ENCODE results near the gene CLIC6.
"Not testable (repeated sequence)": the region's sequence is repeated elsewhere in the genome, so short reads cannot be mapped to it uniquely, and the experiment has no call there.

The CLIC6 gene

GRCh38 chr21:34715985-34716596 lies 47.3 kb downstream of the CLIC6 start:
- Histone ChIP-seq H3K4me3 (ENCODE audit: low read length in 2 of 2) (no peak overlapping the region), H3K36me3 (ENCODE audit: control insufficient read depth in 2 of 2, insufficient read depth in 2 of 2, low read length in 2 of 2) (no peaks in the 10 kb centered on the region), H3K4me1 (ENCODE audit: control insufficient read depth in 2 of 2, insufficient read depth in 2 of 2, low read length in 2 of 2) (no peaks in the 10 kb centered on the region), H3K27ac (ENCODE audit: low read depth in 2 of 2, low read length in 2 of 2) (no peak overlapping the region), H3K9me3 (ENCODE audit: control insufficient read depth in 2 of 2, low read length in 2 of 2) (no peaks in the 10 kb centered on the region), H3K27me3 (ENCODE audit: control insufficient read depth in 2 of 2, insufficient read depth in 2 of 2, low read length in 2 of 2) (peaks cover 0 to 2% of the 10 kb centered on the region in 2 donors), H3K9ac (ENCODE audit: low read depth in 1 of 2, low read length in 2 of 2) (no peak overlapping the region)

GRCh38 chr21:34718529-34718928 lies 49.7 kb downstream of the CLIC6 start:
- H3K27me3 ChIP-seq (ENCODE audit: control insufficient read depth in 2 of 2, insufficient read depth in 2 of 2, low read length in 2 of 2); H3K36me3 ChIP-seq (ENCODE audit: control insufficient read depth in 2 of 2, insufficient read depth in 2 of 2, low read length in 2 of 2); H3K9ac ChIP-seq (ENCODE audit: low read depth in 1 of 2, low read length in 2 of 2); H3K4me1 ChIP-seq (ENCODE audit: control insufficient read depth in 2 of 2, insufficient read depth in 2 of 2, low read length in 2 of 2); H3K27ac ChIP-seq (ENCODE audit: low read depth in 2 of 2, low read length in 2 of 2); H3K4me3 ChIP-seq (ENCODE audit: low read length in 2 of 2); H3K9me3 ChIP-seq (ENCODE audit: control insufficient read depth in 2 of 2, low read length in 2 of 2): not testable (repeated sequence)

- no peaks in the 10 kb centered on the region for H3K9me3 ChIP-seq (ENCODE audit: control insufficient read depth in 2 of 2, low read length in 2 of 2)
- H3K36me3 ChIP-seq (ENCODE audit: control insufficient read depth in 2 of 2, insufficient read depth in 2 of 2, low read length in 2 of 2), result no peaks in the 10 kb centered on the region
- peaks cover 0 to 3% of the 10 kb centered on the region in 2 donors for H3K4me1 ChIP-seq (ENCODE audit: control insufficient read depth in 2 of 2, insufficient read depth in 2 of 2, low read length in 2 of 2)
- H3K9ac ChIP-seq (ENCODE audit: low read depth in 1 of 2, low read length in 2 of 2), result no peak overlapping the region
- H3K4me3 ChIP-seq (ENCODE audit: low read length in 2 of 2), result no peak overlapping the region
- no peak overlapping the region for H3K27ac ChIP-seq (ENCODE audit: low read depth in 2 of 2, low read length in 2 of 2)
- no peaks in the 10 kb centered on the region for H3K27me3 ChIP-seq (ENCODE audit: control insufficient read depth in 2 of 2, insufficient read depth in 2 of 2, low read length in 2 of 2)
These were observed 54.0 kb downstream of the CLIC6 start for GRCh38 chr21:34722684-34723300.

DNA sequence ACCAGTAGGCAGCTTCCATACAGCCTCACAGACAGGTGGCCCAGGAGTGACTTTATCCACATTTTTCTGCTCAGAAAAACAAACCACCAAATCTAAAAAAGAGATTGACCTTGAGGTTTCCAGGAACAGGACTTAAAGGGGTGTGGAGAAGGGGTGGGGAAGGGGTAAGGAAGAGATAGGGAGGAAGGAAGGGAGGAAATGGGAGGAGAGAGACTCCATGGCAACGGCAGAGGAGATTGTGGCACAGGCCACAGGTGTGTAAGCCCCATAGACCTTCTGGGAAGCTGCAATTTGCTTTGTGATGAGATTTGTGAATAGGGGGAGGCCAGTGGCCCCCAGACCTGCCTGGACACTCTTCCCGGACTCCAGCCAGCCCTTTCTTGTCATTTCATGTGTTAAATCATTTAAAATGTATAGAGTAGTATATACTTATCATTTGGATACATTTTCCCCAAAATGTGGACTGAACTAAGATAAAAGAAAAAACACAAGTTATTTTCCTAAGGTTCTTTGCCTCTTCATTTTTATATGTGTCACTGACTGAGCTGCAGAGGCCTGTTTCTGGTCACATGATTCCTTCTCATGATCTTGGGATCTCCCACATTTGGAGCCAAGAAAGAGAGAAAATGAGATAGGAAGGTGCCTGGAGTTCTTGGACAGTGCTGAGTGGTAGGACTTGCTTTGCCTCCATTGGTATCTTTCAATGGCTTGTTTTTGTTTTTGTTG lies 55.5 kb downstream of the CLIC6 start:
- no peaks in the 10 kb centered on the region for H3K9me3 ChIP-seq (ENCODE audit: control insufficient read depth in 2 of 2, low read length in 2 of 2)
- peaks cover 0 to 3% of the 10 kb centered on the region in 2 donors for H3K4me1 ChIP-seq (ENCODE audit: control insufficient read depth in 2 of 2, insufficient read depth in 2 of 2, low read length in 2 of 2)
- H3K27ac ChIP-seq (ENCODE audit: low read depth in 2 of 2, low read length in 2 of 2), result no peak overlapping the region
- H3K27me3 ChIP-seq (ENCODE audit: control insufficient read depth in 2 of 2, insufficient read depth in 2 of 2, low read length in 2 of 2), result no peaks in the 10 kb centered on the region
- no peak overlapping the region for H3K4me3 ChIP-seq (ENCODE audit: low read length in 2 of 2)
- H3K36me3 ChIP-seq (ENCODE audit: control insufficient read depth in 2 of 2, insufficient read depth in 2 of 2, low read length in 2 of 2), result no peaks in the 10 kb centered on the region
- no peak overlapping the region for H3K9ac ChIP-seq (ENCODE audit: low read depth in 1 of 2, low read length in 2 of 2)

GRCh38 chr21:34724857-34725195 lies 56.0 kb downstream of the CLIC6 start:
- H3K27ac ChIP-seq (ENCODE audit: low read depth in 2 of 2, low read length in 2 of 2), result no peak overlapping the region
- no peak overlapping the region for H3K9ac ChIP-seq (ENCODE audit: low read depth in 1 of 2, low read length in 2 of 2)
- H3K36me3 ChIP-seq (ENCODE audit: control insufficient read depth in 2 of 2, insufficient read depth in 2 of 2, low read length in 2 of 2), result no peaks in the 10 kb centered on the region
- H3K27me3 ChIP-seq (ENCODE audit: control insufficient read depth in 2 of 2, insufficient read depth in 2 of 2, low read length in 2 of 2), result no peaks in the 10 kb centered on the region
- H3K4me3 ChIP-seq (ENCODE audit: low read length in 2 of 2), result no peak overlapping the region
- peaks cover 0 to 3% of the 10 kb centered on the region in 2 donors for H3K4me1 ChIP-seq (ENCODE audit: control insufficient read depth in 2 of 2, insufficient read depth in 2 of 2, low read length in 2 of 2)
- no peaks in the 10 kb centered on the region for H3K9me3 ChIP-seq (ENCODE audit: control insufficient read depth in 2 of 2, low read length in 2 of 2)

DNA sequence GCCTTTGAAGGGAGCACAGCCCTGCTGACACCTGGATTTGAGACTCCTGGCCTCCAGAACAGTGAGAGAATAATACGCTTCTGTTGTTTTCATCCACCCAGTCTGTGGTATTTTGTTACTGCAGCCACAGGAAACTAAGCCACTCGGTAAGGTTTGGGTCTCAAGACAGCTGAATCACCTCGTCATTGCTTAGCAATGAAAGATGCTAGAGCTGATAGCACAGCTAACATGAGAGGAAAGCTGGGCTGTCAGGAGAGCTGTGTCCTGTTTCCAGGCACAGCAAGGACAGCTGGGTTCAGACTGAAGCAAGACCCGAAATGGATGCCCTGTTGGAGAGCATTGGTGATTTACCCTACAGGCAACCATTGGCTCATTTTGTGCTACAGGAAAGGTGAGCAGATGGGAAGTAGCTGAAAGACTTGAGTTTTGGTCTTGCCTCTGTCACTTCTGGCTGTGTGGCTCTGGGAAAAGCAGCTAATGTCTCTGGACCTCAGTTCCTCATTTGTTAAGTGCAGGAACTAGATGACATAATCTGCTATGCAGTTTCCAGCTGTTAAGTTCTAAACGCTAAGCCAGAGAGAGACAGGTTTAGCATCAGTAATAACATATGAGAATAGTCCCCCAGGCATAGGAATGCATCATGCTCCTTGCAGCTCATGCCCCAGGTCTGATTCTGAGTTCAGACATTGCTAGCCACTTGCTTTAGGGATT lies 58.0 kb downstream of the CLIC6 start:
- Histone ChIP-seq H3K27me3 (ENCODE audit: control insufficient read depth in 2 of 2, insufficient read depth in 2 of 2, low read length in 2 of 2) (no peaks in the 10 kb centered on the region), H3K36me3 (ENCODE audit: control insufficient read depth in 2 of 2, insufficient read depth in 2 of 2, low read length in 2 of 2) (no peaks in the 10 kb centered on the region), H3K9me3 (ENCODE audit: control insufficient read depth in 2 of 2, low read length in 2 of 2) (no peaks in the 10 kb centered on the region)

DNA sequence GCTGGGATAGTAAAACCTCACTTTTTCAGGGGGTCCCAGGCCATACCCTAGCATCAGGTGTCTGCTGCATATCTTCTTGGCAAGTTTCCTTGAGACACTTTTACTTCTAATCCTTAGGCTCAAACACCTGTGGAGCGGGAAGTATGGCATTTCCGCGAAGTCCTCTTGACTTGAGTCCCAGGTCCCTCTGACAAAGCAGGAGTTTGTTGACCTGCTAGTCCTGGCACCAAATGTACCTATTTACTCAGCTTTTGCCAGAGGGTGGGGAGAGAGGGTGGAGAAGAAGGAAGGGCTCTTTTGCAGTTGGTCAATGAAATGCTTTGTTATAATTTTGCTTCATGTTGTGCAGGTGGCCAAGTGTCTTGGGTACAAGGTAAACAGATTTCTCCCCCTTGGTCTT lies 59.7 kb downstream of the CLIC6 start:
- Histone ChIP-seq H3K36me3 (ENCODE audit: control insufficient read depth in 2 of 2, insufficient read depth in 2 of 2, low read length in 2 of 2) (no peaks in the 10 kb centered on the region), H3K4me3 (ENCODE audit: low read length in 2 of 2) (no peak overlapping the region), H3K27me3 (ENCODE audit: control insufficient read depth in 2 of 2, insufficient read depth in 2 of 2, low read length in 2 of 2) (no peaks in the 10 kb centered on the region), H3K27ac (ENCODE audit: low read depth in 2 of 2, low read length in 2 of 2) (peak overlapping the region in 1 of 2 donors; percentile 32), H3K9me3 (ENCODE audit: control insufficient read depth in 2 of 2, low read length in 2 of 2) (no peaks in the 10 kb centered on the region), H3K9ac (ENCODE audit: low read depth in 1 of 2, low read length in 2 of 2) (no peak overlapping the region), H3K4me1 (ENCODE audit: control insufficient read depth in 2 of 2, insufficient read depth in 2 of 2, low read length in 2 of 2) (no peaks in the 10 kb centered on the region)

More for the DNA sequence above, 58.0 kb downstream of the CLIC6 start:
- peaks cover 0 to 3% of the 10 kb centered on the region in 2 donors for H3K4me1 ChIP-seq (ENCODE audit: control insufficient read depth in 2 of 2, insufficient read depth in 2 of 2, low read length in 2 of 2)
- no peak overlapping the region for H3K4me3 ChIP-seq (ENCODE audit: low read length in 2 of 2)
- no peak overlapping the region for H3K27ac ChIP-seq (ENCODE audit: low read depth in 2 of 2, low read length in 2 of 2)
- H3K9ac ChIP-seq (ENCODE audit: low read depth in 1 of 2, low read length in 2 of 2), result no peak overlapping the region

DNA sequence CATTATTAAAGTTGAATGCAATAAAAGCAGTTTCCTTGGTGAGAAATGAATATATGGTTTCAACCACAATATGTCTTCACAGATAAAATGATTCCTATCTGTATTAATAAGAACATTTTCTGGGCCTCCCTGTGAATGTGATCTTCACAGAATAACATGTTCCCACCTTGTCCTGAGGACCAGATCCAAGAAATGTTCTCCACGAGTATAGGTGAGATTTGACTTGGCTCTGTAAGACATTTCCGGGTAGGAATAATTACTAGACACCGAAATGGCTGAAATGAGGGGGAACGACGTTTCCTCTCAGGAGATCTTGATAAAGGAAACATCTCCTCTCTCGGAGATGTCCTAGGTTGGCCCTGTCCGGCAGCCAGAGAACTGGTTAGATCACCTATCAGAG lies 61.4 kb downstream of the CLIC6 start:
- no peaks in the 10 kb centered on the region for H3K36me3 ChIP-seq (ENCODE audit: control insufficient read depth in 2 of 2, insufficient read depth in 2 of 2, low read length in 2 of 2)
- no peak overlapping the region for H3K4me3 ChIP-seq (ENCODE audit: low read length in 2 of 2)
- H3K9me3 ChIP-seq (ENCODE audit: control insufficient read depth in 2 of 2, low read length in 2 of 2), result no peaks in the 10 kb centered on the region
- H3K27ac ChIP-seq (ENCODE audit: low read depth in 2 of 2, low read length in 2 of 2), result no peak overlapping the region
- no peak overlapping the region for H3K9ac ChIP-seq (ENCODE audit: low read depth in 1 of 2, low read length in 2 of 2)
- H3K27me3 ChIP-seq (ENCODE audit: control insufficient read depth in 2 of 2, insufficient read depth in 2 of 2, low read length in 2 of 2), result no peaks in the 10 kb centered on the region
- H3K4me1 ChIP-seq (ENCODE audit: control insufficient read depth in 2 of 2, insufficient read depth in 2 of 2, low read length in 2 of 2), result no peaks in the 10 kb centered on the region

- Histone ChIP-seq H3K4me3 (ENCODE audit: low read length in 2 of 2) (no peak overlapping the region), H3K9me3 (ENCODE audit: control insufficient read depth in 2 of 2, low read length in 2 of 2) (no peaks in the 10 kb centered on the region), H3K27me3 (ENCODE audit: control insufficient read depth in 2 of 2, insufficient read depth in 2 of 2, low read length in 2 of 2) (no peaks in the 10 kb centered on the region), H3K27ac (ENCODE audit: low read depth in 2 of 2, low read length in 2 of 2) (no peak overlapping the region), H3K4me1 (ENCODE audit: control insufficient read depth in 2 of 2, insufficient read depth in 2 of 2, low read length in 2 of 2) (no peaks in the 10 kb centered on the region), H3K36me3 (ENCODE audit: control insufficient read depth in 2 of 2, insufficient read depth in 2 of 2, low read length in 2 of 2) (no peaks in the 10 kb centered on the region), H3K9ac (ENCODE audit: low read depth in 1 of 2, low read length in 2 of 2) (no peak overlapping the region)
These were observed 62.1 kb downstream of the CLIC6 start for GRCh38 chr21:34730756-34731445.

All from mucosa of rectum (tissue), 2 donors.